H1 (cell line): ENCODE data around the gene DBH.

Source experiments
- CHD2 ChIP-seq: IDR thresholded peaks from 2 replicates; pipeline ENCODE4 v1.6.1; 2012; ENCODE audit warnings: low read length, improper control_type of control experiment
- EZH2 ChIP-seq: fragments of 200-600 bp; sonication (generic); IDR thresholded peaks from 2 replicates; pipeline ENCODE4 v1.7.1; 2012; ENCODE audit warnings: low read depth, mild to moderate bottlenecking, moderate library complexity, low read length, inconsistent platforms; ENCODE audit not compliant: severe bottlenecking
- GABPA ChIP-seq: IDR thresholded peaks from 2 replicates; pipeline ENCODE4 v1.6.1; 2011; ENCODE audit warnings: mild to moderate bottlenecking, low read length, moderate library complexity, borderline replicate concordance; ENCODE audit not compliant: insufficient read depth
- MAFK ChIP-seq: IDR thresholded peaks from 2 replicates; pipeline ENCODE4 v1.6.1; 2012; ENCODE audit warnings: low read depth, mild to moderate bottlenecking, improper control_type of control experiment, low read length
- MAX ChIP-seq: IDR thresholded peaks from 2 replicates; pipeline ENCODE4 v1.6.1; 2012; ENCODE audit warnings: inconsistent platforms
- POLR2A ChIP-seq, 2 experiments: IDR thresholded peaks; 1 replicate in 1 of 2; 2 replicates in 1 of 2; pipeline ENCODE4 v1.6.1; 2011; ENCODE audit warnings: low read depth in 2 of 2, low read length in 2 of 2, mild to moderate bottlenecking in 2 of 2; ENCODE audit errors: control extremely low read depth in 1 of 2
- YY1 ChIP-seq: IDR thresholded peaks from 2 replicates; pipeline ENCODE4 v1.6.1; 2011; ENCODE audit warnings: low read depth, mild to moderate bottlenecking, low read length
- TF ChIP-seq, protein P1 (sequence below), 3 experiments: IDR thresholded peaks; 1 replicate in 2 of 3; 2 replicates in 1 of 3; pipeline versions ENCODE4 v1.5.1 to v1.6.1; 2011; ENCODE audit warnings: low read length in 3 of 3, mild to moderate bottlenecking in 3 of 3, inconsistent platforms in 2 of 3, low read depth in 1 of 3, moderate library complexity in 1 of 3; ENCODE audit not compliant: insufficient read depth in 1 of 3; ENCODE audit errors: control extremely low read depth in 1 of 3

- no peak for TF ChIP-seq GABPA
- TF ChIP-seq, protein P1, sequence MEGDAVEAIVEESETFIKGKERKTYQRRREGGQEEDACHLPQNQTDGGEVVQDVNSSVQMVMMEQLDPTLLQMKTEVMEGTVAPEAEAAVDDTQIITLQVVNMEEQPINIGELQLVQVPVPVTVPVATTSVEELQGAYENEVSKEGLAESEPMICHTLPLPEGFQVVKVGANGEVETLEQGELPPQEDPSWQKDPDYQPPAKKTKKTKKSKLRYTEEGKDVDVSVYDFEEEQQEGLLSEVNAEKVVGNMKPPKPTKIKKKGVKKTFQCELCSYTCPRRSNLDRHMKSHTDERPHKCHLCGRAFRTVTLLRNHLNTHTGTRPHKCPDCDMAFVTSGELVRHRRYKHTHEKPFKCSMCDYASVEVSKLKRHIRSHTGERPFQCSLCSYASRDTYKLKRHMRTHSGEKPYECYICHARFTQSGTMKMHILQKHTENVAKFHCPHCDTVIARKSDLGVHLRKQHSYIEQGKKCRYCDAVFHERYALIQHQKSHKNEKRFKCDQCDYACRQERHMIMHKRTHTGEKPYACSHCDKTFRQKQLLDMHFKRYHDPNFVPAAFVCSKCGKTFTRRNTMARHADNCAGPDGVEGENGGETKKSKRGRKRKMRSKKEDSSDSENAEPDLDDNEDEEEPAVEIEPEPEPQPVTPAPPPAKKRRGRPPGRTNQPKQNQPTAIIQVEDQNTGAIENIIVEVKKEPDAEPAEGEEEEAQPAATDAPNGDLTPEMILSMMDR (IDR thresholded peaks at IDR 0.05; ENCODE audit: control extremely low read depth in 1 of 3, insufficient read depth in 1 of 3, low read depth in 1 of 3, low read length in 3 of 3): no peak
- TF ChIP-seq YY1: no peak
- no peak for TF ChIP-seq CHD2
- no peak for TF ChIP-seq MAX
- no peak for TF ChIP-seq EZH2
- TF ChIP-seq MAFK: no peak
- TF ChIP-seq POLR2A (IDR thresholded peaks at IDR 0.05; ENCODE audit: control extremely low read depth in 1 of 2, low read depth in 2 of 2, low read length in 2 of 2): no peak
Observed at GRCh38 chr9:133647765-133648469, 11.8 kb downstream of the DBH start.
